OCI-LY7 (cell line): ENCODE data around the gene HIF3A.

Experiments used
- CTCF ChIP-seq: fragments of 200-600 bp; sonication (generic); conservative IDR thresholded peaks from 2 replicates; pipeline ENCODE4 v1.5.1; 2014; ENCODE audit warnings: mild to moderate bottlenecking, antibody characterized with exemption, low read length, moderate library complexity, mixed read lengths
- EZH2phosphoT487 ChIP-seq: fragments of 200-600 bp; sonication (generic); IDR thresholded peaks from 2 replicates; pipeline ENCODE4 v1.6.1; 2018; ENCODE audit warnings: low read depth, borderline replicate concordance, mild to moderate bottlenecking, mixed run types, antibody characterized with exemption, low read length, moderate library complexity, mixed read lengths

- TF ChIP-seq CTCF (no peak), EZH2phosphoT487 (no peak)
These were observed 27.7 kb upstream of the HIF3A start for GRCh38 chr19:46269101-46269500.
